Keratinocyte (primary cell): ENCODE results near the gene CTDSP1. TPM values are rescaled to one million over a fixed set of nuclear protein-coding genes. Genes with fewer than 3 reads are reported as not detected.
A peak's percentile ranks its signal among the peaks of the same experiment; 100 is the strongest.

Experiments
- DNase-seq: peaks from one replicate; pipeline ENCODE4 v3.0.0-alpha.2; 2011; ENCODE audit warnings: low read depth, missing footprints, low spot score
- FAIRE-seq: peaks from 2 replicates; lab custom pipeline; 2011; peaks lifted over from hg19 to GRCh38; lab: Jason Lieb, UNC
- H2AFZ ChIP-seq: 2 replicates; pipeline ENCODE4 v1.6.0; 2012; ENCODE audit warnings: low read length, control low read depth, inconsistent platforms; ENCODE audit not compliant: control insufficient read depth
- H3K27ac ChIP-seq: 2 replicates; pipeline ENCODE4 v1.5.1; 2011; ENCODE audit warnings: low read length; ENCODE audit not compliant: control insufficient read depth, insufficient read depth
- H3K27me3 ChIP-seq: 3 replicates; pipeline ENCODE4 v1.6.0; 2011; ENCODE audit warnings: low read length; ENCODE audit not compliant: control insufficient read depth, insufficient read depth; ENCODE audit errors: extremely low read depth
- H3K36me3 ChIP-seq, 2 experiments: 2 replicates in 1 of 2; 3 replicates in 1 of 2; pipeline ENCODE4 v1.5.1; 2011; ENCODE audit warnings: low read length in 2 of 2, mild to moderate bottlenecking in 1 of 2; ENCODE audit not compliant: control insufficient read depth in 2 of 2, insufficient read depth in 2 of 2; ENCODE audit errors: extremely low read depth in 1 of 2
- H3K4me1 ChIP-seq: 3 replicates; pipeline ENCODE4 v1.5.1; 2011; ENCODE audit warnings: low read length; ENCODE audit not compliant: control insufficient read depth, insufficient read depth; ENCODE audit errors: extremely low read depth
- H3K4me2 ChIP-seq: 3 replicates; pipeline ENCODE4 v1.6.0; 2011; ENCODE audit warnings: low read depth, low read length; ENCODE audit not compliant: control insufficient read depth, insufficient read depth; ENCODE audit errors: extremely low read depth
- H3K4me3 ChIP-seq, 3 experiments: fragments of 200-600 bp in 1 of 3; sonication (generic) in 1 of 3; 2 replicates in 2 of 3; 3 replicates in 1 of 3; pipeline ENCODE4 v1.5.1; 2011 to 2016; ENCODE audit warnings: low read length in 3 of 3, mild to moderate bottlenecking in 3 of 3, control low read depth in 2 of 3, inconsistent platforms in 1 of 3, low read depth in 1 of 3, mixed read lengths in 1 of 3, mixed run types in 1 of 3, moderate library complexity in 1 of 3; ENCODE audit not compliant: control insufficient read depth in 2 of 3, insufficient read depth in 2 of 3; ENCODE audit errors: extremely low read depth in 1 of 3
- H3K79me2 ChIP-seq: 2 replicates; pipeline ENCODE4 v1.6.0; 2012; ENCODE audit warnings: low read length; ENCODE audit not compliant: control insufficient read depth, insufficient read depth
- H3K9ac ChIP-seq: 3 replicates; pipeline ENCODE4 v1.6.0; 2011; ENCODE audit warnings: low read length; ENCODE audit not compliant: control insufficient read depth, insufficient read depth; ENCODE audit errors: extremely low read depth
- H3K9me1 ChIP-seq: 3 replicates; pipeline ENCODE4 v1.6.0; 2011; ENCODE audit warnings: low read length; ENCODE audit not compliant: control insufficient read depth, insufficient read depth; ENCODE audit errors: extremely low read depth
- H3K9me3 ChIP-seq: 2 replicates; pipeline ENCODE4 v1.5.1; 2012; ENCODE audit warnings: low read depth, low read length; ENCODE audit not compliant: control insufficient read depth
- H4K20me1 ChIP-seq: 3 replicates; pipeline ENCODE4 v1.6.0; 2011; ENCODE audit warnings: low read length; ENCODE audit not compliant: control insufficient read depth, insufficient read depth; ENCODE audit errors: extremely low read depth
- EZH2 ChIP-seq: IDR thresholded peaks from one replicate; pipeline ENCODE4 v1.6.1; 2012; ENCODE audit warnings: inconsistent platforms, mild to moderate bottlenecking, low read length, moderate library complexity
- dilution Hi-C: fragments of 300-500 bp; cut with MboI; formaldehyde crosslinking; loops from one replicate; pipeline ENCODE4 v1.7.0; 2020; ENCODE audit warnings: low sequenced_read_pairs; ENCODE audit not compliant: extremely low pct_ligation_motif_present
- polyA plus RNA-seq, 5 experiments: library from polyadenylated mRNA; depleted of rRNA in 3 of 5; stranded (reverse) in 3 of 5; stranded (forward) in 1 of 5; unstranded in 1 of 5; fragments of >200 nt; gene quantifications; 1 replicate in 1 of 5; 2 replicates in 3 of 5; 3 replicates in 1 of 5; pipeline versions ENCODE4 v1.2.1 to v1.2.3, GENCODE V29; 2011 to 2012; ENCODE audit warnings: missing spikeins in 2 of 5, low read depth in 1 of 5, low replicate concordance in 1 of 5
- TF ChIP-seq, protein P1 (sequence below), 3 experiments: IDR thresholded peaks in 1 of 3; conservative IDR thresholded peaks in 1 of 3; optimal IDR thresholded peaks in 1 of 3; 2 replicates in 2 of 3; 3 replicates in 1 of 3; pipeline versions ENCODE3 to v1.5.1; 2011; ENCODE audit warnings: low read length in 3 of 3, mild to moderate bottlenecking in 3 of 3, moderate library complexity in 2 of 3, control low read depth in 1 of 3, inconsistent platforms in 1 of 3; ENCODE audit not compliant: insufficient read depth in 2 of 3; ENCODE audit errors: extremely low read depth in 1 of 3

The CTDSP1 gene
- polyA plus RNA-seq, 1 donor (not counting 4 experiments of a cell fraction or from before 2014, with no cell fraction given) = 38.7 TPM

DNA sequence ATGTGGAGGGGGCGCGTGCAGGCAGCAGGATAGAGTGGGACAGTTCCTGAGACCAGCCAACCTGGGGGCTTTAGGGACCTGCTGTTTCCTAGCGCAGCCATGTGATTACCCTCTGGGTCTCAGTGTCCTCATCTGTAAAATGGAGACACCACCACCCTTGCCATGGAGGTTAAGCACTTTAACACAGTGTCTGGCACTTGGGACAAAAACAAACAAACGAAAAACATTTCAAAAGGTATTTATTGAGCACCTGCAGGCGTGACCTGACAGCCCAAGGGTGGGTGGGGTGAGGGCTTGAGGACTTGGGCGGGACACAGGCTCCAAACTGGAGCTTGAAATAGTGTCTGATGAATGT is 4.6 kb upstream of the CTDSP1 start:
- Histone ChIP-seq H3K4me2 (no peak overlapping the region), H3K9me1 (no peaks in the 10 kb centered on the region), H4K20me1 (no peaks in the 10 kb centered on the region), H3K36me3 (no peaks in the 10 kb centered on the region), H3K27me3 (no peaks in the 10 kb centered on the region), H2AFZ (no peak overlapping the region), H3K4me1 (peaks cover 19% of the 10 kb centered on the region), H3K4me3 (no peak overlapping the region), H3K9me3 (no peaks in the 10 kb centered on the region), H3K9ac (no peak overlapping the region), H3K79me2 (peaks cover 4% of the 10 kb centered on the region), H3K27ac (no peak overlapping the region)
- DNase-seq = no peak
- FAIRE-seq = no peak
- dilution Hi-C loops = no loop called here
- TF ChIP-seq EZH2 = no peak
- TF ChIP-seq, protein P1, sequence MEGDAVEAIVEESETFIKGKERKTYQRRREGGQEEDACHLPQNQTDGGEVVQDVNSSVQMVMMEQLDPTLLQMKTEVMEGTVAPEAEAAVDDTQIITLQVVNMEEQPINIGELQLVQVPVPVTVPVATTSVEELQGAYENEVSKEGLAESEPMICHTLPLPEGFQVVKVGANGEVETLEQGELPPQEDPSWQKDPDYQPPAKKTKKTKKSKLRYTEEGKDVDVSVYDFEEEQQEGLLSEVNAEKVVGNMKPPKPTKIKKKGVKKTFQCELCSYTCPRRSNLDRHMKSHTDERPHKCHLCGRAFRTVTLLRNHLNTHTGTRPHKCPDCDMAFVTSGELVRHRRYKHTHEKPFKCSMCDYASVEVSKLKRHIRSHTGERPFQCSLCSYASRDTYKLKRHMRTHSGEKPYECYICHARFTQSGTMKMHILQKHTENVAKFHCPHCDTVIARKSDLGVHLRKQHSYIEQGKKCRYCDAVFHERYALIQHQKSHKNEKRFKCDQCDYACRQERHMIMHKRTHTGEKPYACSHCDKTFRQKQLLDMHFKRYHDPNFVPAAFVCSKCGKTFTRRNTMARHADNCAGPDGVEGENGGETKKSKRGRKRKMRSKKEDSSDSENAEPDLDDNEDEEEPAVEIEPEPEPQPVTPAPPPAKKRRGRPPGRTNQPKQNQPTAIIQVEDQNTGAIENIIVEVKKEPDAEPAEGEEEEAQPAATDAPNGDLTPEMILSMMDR (optimal IDR thresholded peaks at IDR 0.05 in 1 of 3, IDR thresholded peaks at IDR 0.05 in 1 of 3, conservative IDR thresholded peaks at IDR 0.05 in 1 of 3; ENCODE audit: extremely low read depth in 1 of 3, insufficient read depth in 2 of 3, low read length in 3 of 3) = no peak

GRCh38 chr2:218395456-218395825 is 4.2 kb upstream of the CTDSP1 start:
- dilution Hi-C loops = no loop called here

More at GRCh38 chr2:218395456-218395825, 4.2 kb upstream of the CTDSP1 start:
- H3K36me3 ChIP-seq = no peaks in the 10 kb centered on the region
- peak overlapping the region; percentile 88 for H2AFZ ChIP-seq
- peak overlapping the region; percentile 1 to 82 (median 43) for H3K4me3 ChIP-seq
- no peaks in the 10 kb centered on the region for H4K20me1 ChIP-seq
- FAIRE-seq (no peak), DNase-seq (no peak)
- TF ChIP-seq EZH2 = no peak
- TF ChIP-seq, protein P1 (optimal IDR thresholded peaks at IDR 0.05 in 1 of 3, IDR thresholded peaks at IDR 0.05 in 1 of 3, conservative IDR thresholded peaks at IDR 0.05 in 1 of 3; ENCODE audit: extremely low read depth in 1 of 3, insufficient read depth in 2 of 3, low read length in 3 of 3) = no peak
- no peaks in the 10 kb centered on the region for H3K27me3 ChIP-seq
- H3K4me1 ChIP-seq = peaks cover 19% of the 10 kb centered on the region
- H3K9me3 ChIP-seq = no peaks in the 10 kb centered on the region
- peaks cover 8% of the 10 kb centered on the region for H3K79me2 ChIP-seq
- peak overlapping the region; percentile 37 for H3K4me2 ChIP-seq
- peak overlapping the region; percentile 89 for H3K27ac ChIP-seq
- no peaks in the 10 kb centered on the region for H3K9me1 ChIP-seq
- H3K9ac ChIP-seq = peak overlapping the region; percentile 46
